HCT116 (cell line): ENCODE measurements around the gene UGT2A3. TPM values are rescaled to one million over a fixed set of nuclear protein-coding genes. Genes with fewer than 3 reads are reported as not detected.

Experiments used
- ATAC-seq: fragments of 200-7000 bp; cut with Tn5 transposase; 2 replicates; pipeline ENCODE4 v1.9.1; 2020; ENCODE audit warnings: mild to moderate bottlenecking, moderate library complexity
- BruUV-seq: library from RNA; stranded (reverse); fragments of 400-500 nt; replicated peaks from 2 replicates; lab custom pipeline; 2021; lab: Mats Ljungman, UMichigan
- CTCF ChIA-PET: fragments of 300-600 bp; sonication (Branson Sonifier 250); formaldehyde crosslinking; loops from one replicate; lab custom pipeline; 2021; ENCODE audit warnings: antibody characterized with exemption; lab: Charles Lee
- POLR2A ChIA-PET: fragments of 300-600, 350-600 bp; sonication (Branson Sonifier 250); formaldehyde crosslinking; loops from one replicate; lab custom pipeline; 2021; ENCODE audit warnings: antibody characterized with exemption; lab: Charles Lee
- RAD21 ChIA-PET, 2 experiments: fragments of 300-600 bp; sonication (Branson Sonifier 250); formaldehyde crosslinking; loops; one replicate each; lab custom pipeline; 2023; ENCODE audit warnings: low total read pairs in 2 of 2; ENCODE audit not compliant: uncharacterized antibody in 2 of 2, unreplicated experiment in 2 of 2, low non-redundant PET in 1 of 2; lab: Charles Lee
- DNase-seq: peaks from one replicate; pipeline ENCODE4 v3.0.0-alpha.2; 2010; ENCODE audit warnings: low read depth, low spot score
- H2AFZ ChIP-seq: fragments of 200-600 bp; shearing (Covaris generic), sonication (generic); 2 replicates; pipeline ENCODE4 v1.6.1; 2017; ENCODE audit warnings: low read depth, mixed run types, mixed read lengths, antibody characterized with exemption, low read length; ENCODE audit not compliant: poor library complexity, severe bottlenecking
- H3K27ac ChIP-seq: 2 replicates; pipeline ENCODE4 v1.5.1; 2012; ENCODE audit warnings: low read depth, low read length
- H3K27me3 ChIP-seq: fragments of 200-600 bp; sonication (generic); 2 replicates; pipeline ENCODE4 v1.6.1; 2016; ENCODE audit warnings: mixed run types, low read length, mixed read lengths; ENCODE audit not compliant: insufficient read depth
- H3K36me3 ChIP-seq, 2 experiments: fragments of 200-500 bp in 1 of 2; fragments of 200-600 bp in 1 of 2; sonication (Bioruptor generic) in 1 of 2; sonication (generic) in 1 of 2; 2 replicates each; pipeline versions ENCODE4 v1.5.1 to v1.6.1; 2014 to 2016; ENCODE audit warnings: low read length in 2 of 2, inconsistent platforms in 1 of 2, mixed read lengths in 1 of 2, mixed run types in 1 of 2; ENCODE audit not compliant: insufficient read depth in 2 of 2, control insufficient read depth in 1 of 2
- H3K4me1 ChIP-seq, 2 experiments: fragments of 200-600 bp in 1 of 2; sonication (generic) in 1 of 2; 2 replicates each; pipeline versions ENCODE4 v1.5.1 to v1.6.1; 2012 to 2017; ENCODE audit warnings: low read length in 2 of 2, inconsistent platforms in 1 of 2, mild to moderate bottlenecking in 1 of 2, mixed read lengths in 1 of 2, mixed run types in 1 of 2, moderate library complexity in 1 of 2; ENCODE audit not compliant: insufficient read depth in 2 of 2, control insufficient read depth in 1 of 2
- H3K4me2 ChIP-seq: fragments of 200-600 bp; sonication (generic); 2 replicates; pipeline ENCODE4 v1.6.1; 2017; ENCODE audit warnings: mixed run types, low read length, mixed read lengths
- H3K4me3 ChIP-seq, 2 experiments: fragments of 200-600 bp in 1 of 2; sonication (generic) in 1 of 2; replicated peaks in 1 of 2; 2 replicates each; pipeline ENCODE4 v1.5.1; 2011 to 2016; ENCODE audit warnings: low read length in 2 of 2, control low read depth in 1 of 2, low read depth in 1 of 2, mild to moderate bottlenecking in 1 of 2, mixed read lengths in 1 of 2, mixed run types in 1 of 2
- H3K79me2 ChIP-seq: fragments of 200-600 bp; sonication (generic); 2 replicates; pipeline ENCODE4 v1.6.1; 2017; ENCODE audit warnings: mild to moderate bottlenecking, mixed run types, low read length, moderate library complexity, mixed read lengths; ENCODE audit not compliant: insufficient read depth
- H3K9ac ChIP-seq: fragments of 200-600 bp; sonication (generic); 2 replicates; pipeline ENCODE4 v1.6.1; 2016; ENCODE audit warnings: low read length, mixed read lengths
- H3K9me2 ChIP-seq: fragments of 200-600 bp; sonication (generic), shearing (Covaris generic); 2 replicates; pipeline ENCODE4 v1.6.1; 2017; ENCODE audit warnings: mixed run types, mild to moderate bottlenecking, moderate library complexity; ENCODE audit not compliant: insufficient read depth
- H3K9me3 ChIP-seq, 2 experiments: fragments of 200-500 bp in 1 of 2; fragments of 200-600 bp in 1 of 2; sonication (Bioruptor generic) in 1 of 2; sonication (generic) in 1 of 2; 2 replicates each; pipeline ENCODE4 v1.6.1; 2014 to 2017; ENCODE audit warnings: low read length in 2 of 2, mixed read lengths in 2 of 2, inconsistent platforms in 1 of 2, low read depth in 1 of 2, mild to moderate bottlenecking in 1 of 2, mixed run types in 1 of 2, moderate library complexity in 1 of 2; ENCODE audit not compliant: control insufficient read depth in 1 of 2, insufficient read depth in 1 of 2
- H4K20me1 ChIP-seq: fragments of 200-600 bp; sonication (generic), shearing (Covaris generic); 2 replicates; pipeline ENCODE4 v1.6.1; 2017; ENCODE audit warnings: mixed run types, mild to moderate bottlenecking, moderate library complexity; ENCODE audit not compliant: insufficient read depth
- ATF3 ChIP-seq: IDR thresholded peaks from 2 replicates; pipeline ENCODE4 v1.6.1; 2012
- CBX3 ChIP-seq: IDR thresholded peaks from 2 replicates; pipeline ENCODE4 v1.6.1; 2012; ENCODE audit warnings: low read depth
- CEBPB ChIP-seq: IDR thresholded peaks from 2 replicates; pipeline ENCODE4 v1.6.1; 2012; ENCODE audit warnings: low read depth
- CTCF ChIP-seq, 3 experiments: fragments of 200-600 bp in 1 of 3; sonication (generic) in 1 of 3; IDR thresholded peaks in 2 of 3; conservative IDR thresholded peaks in 1 of 3; 2 replicates each; pipeline ENCODE4 v1.5.1; 2012 to 2017; ENCODE audit warnings: low read depth in 2 of 3, low read length in 2 of 3, antibody characterized with exemption in 1 of 3, borderline replicate concordance in 1 of 3, control low read depth in 1 of 3, mild to moderate bottlenecking in 1 of 3, mixed read lengths in 1 of 3, mixed run types in 1 of 3, moderate library complexity in 1 of 3; ENCODE audit not compliant: insufficient read depth in 1 of 3
- EGR1 ChIP-seq: IDR thresholded peaks from 2 replicates; pipeline ENCODE4 v1.6.1; 2012; ENCODE audit warnings: low read depth
- ELF1 ChIP-seq: IDR thresholded peaks from 2 replicates; pipeline ENCODE4 v1.6.1; 2012; ENCODE audit warnings: low read depth, borderline replicate concordance
- EZH2 ChIP-seq: fragments of 200-600 bp; sonication (generic); IDR thresholded peaks from 2 replicates; pipeline ENCODE4 v1.6.1; 2017; ENCODE audit warnings: antibody characterized with exemption, mixed run types
- JUND ChIP-seq: IDR thresholded peaks from 2 replicates; pipeline ENCODE4 v1.6.1; 2012
- MAX ChIP-seq: IDR thresholded peaks from 2 replicates; pipeline ENCODE4 v1.6.1; 2012
- POLR2AphosphoS5 ChIP-seq: IDR thresholded peaks from 2 replicates; pipeline ENCODE4 v1.6.1; 2011; ENCODE audit warnings: mild to moderate bottlenecking, low read depth, low read length, moderate library complexity
- RAD21 ChIP-seq: IDR thresholded peaks from 2 replicates; pipeline ENCODE4 v1.6.1; 2012; ENCODE audit warnings: low read depth, mild to moderate bottlenecking
- SIN3A ChIP-seq: IDR thresholded peaks from 2 replicates; pipeline ENCODE4 v1.6.1; 2012; ENCODE audit warnings: low read depth
- SP1 ChIP-seq: IDR thresholded peaks from 2 replicates; pipeline ENCODE4 v1.6.1; 2012; ENCODE audit warnings: low read depth
- YY1 ChIP-seq: IDR thresholded peaks from 2 replicates; pipeline ENCODE4 v1.6.1; 2011; ENCODE audit warnings: low read length, low read depth, moderate library complexity, mild to moderate bottlenecking; ENCODE audit not compliant: insufficient replicate concordance; ENCODE audit errors: extremely low read depth
- ZBTB33 ChIP-seq: IDR thresholded peaks from 2 replicates; pipeline ENCODE4 v1.6.1; 2011; ENCODE audit warnings: mild to moderate bottlenecking, low read length, moderate library complexity; ENCODE audit not compliant: insufficient replicate concordance; ENCODE audit errors: extremely low read depth
- ZNF274 ChIP-seq: fragments of 200-500 bp; sonication (Bioruptor generic); IDR thresholded peaks from 2 replicates; pipeline ENCODE4 v1.6.1; 2014; ENCODE audit warnings: mild to moderate bottlenecking, low read depth, low read length, inconsistent platforms
- intact Hi-C: fragments of 100-400 bp; cut with micrococcal nuclease; formaldehyde crosslinking; loops from 2 replicates; pipeline ENCODE4 v1.10.0; 2022
- total RNA-seq: library from RNA; stranded (reverse); gene quantifications from one replicate; pipeline ENCODE4 v1.2.1, GENCODE V29; 2021; ENCODE audit not compliant: unreplicated experiment

Gene UGT2A3
- total RNA-seq, 1 experiment from 2014 or later = not detected

GRCh38 chr4:68985442-68985841 is 33.8 kb upstream of the UGT2A3 start:
- Histone ChIP-seq H3K27me3 (no peaks in the 10 kb centered on the region), H3K36me3 (no peaks in the 10 kb centered on the region), H3K4me1 (no peaks in the 10 kb centered on the region), H3K9me2 (no peaks in the 10 kb centered on the region), H3K79me2 (no peaks in the 10 kb centered on the region), H2AFZ (no peak overlapping the region), H3K9me3 (no peaks in the 10 kb centered on the region), H3K4me3 (no peak overlapping the region)
- intact Hi-C loops = no loop called here
- RAD21 ChIA-PET = no interaction called here
- no peak for ATAC-seq
- no peak for DNase-seq
- TF ChIP-seq EGR1 (no peak), SIN3A (no peak), ZNF274 (no peak), POLR2AphosphoS5 (no peak), ATF3 (no peak), RAD21 (no peak), YY1 (no peak), CEBPB (no peak), MAX (no peak), CBX3 (no peak)
- TF ChIP-seq, all 23 proteins: peak for 0
- ChIA-PET POLR2A (no interaction called here), CTCF (no interaction called here)
- H3K9ac ChIP-seq = no peak overlapping the region
- no peak overlapping the region for H3K4me2 ChIP-seq
- no TSS peak for BruUV-seq
- H3K27ac ChIP-seq = no peak overlapping the region
- H4K20me1 ChIP-seq = no peaks in the 10 kb centered on the region

GRCh38 chr4:68984947-68985346 is 33.3 kb upstream of the UGT2A3 start:
- ChIA-PET POLR2A (no interaction called here), RAD21 (no interaction called here)
- H3K4me3 ChIP-seq = no peak overlapping the region
- DNase-seq (no peak), ATAC-seq (no peak)
- no peak overlapping the region for H2AFZ ChIP-seq
- TF ChIP-seq EZH2 (no peak), JUND (no peak), YY1 (no peak), ZBTB33 (no peak), MAX (no peak), CBX3 (no peak), SP1 (no peak), ZNF274 (no peak), CTCF (IDR thresholded peaks at IDR 0.05 in 2 of 3, conservative IDR thresholded peaks at IDR 0.05 in 1 of 3; ENCODE audit: borderline replicate concordance in 1 of 3, insufficient read depth in 1 of 3, low read depth in 2 of 3, low read length in 2 of 3) (no peak), RAD21 (no peak), ELF1 (no peak), ATF3 (no peak)
- TF ChIP-seq, all 23 proteins: peak for 0
- BruUV-seq = no TSS peak
- Histone ChIP-seq H3K4me2 (no peak overlapping the region), H3K9ac (no peak overlapping the region), H3K4me1 (no peaks in the 10 kb centered on the region), H3K27me3 (no peaks in the 10 kb centered on the region), H3K36me3 (no peaks in the 10 kb centered on the region), H3K9me2 (no peaks in the 10 kb centered on the region), H3K9me3 (no peaks in the 10 kb centered on the region), H3K79me2 (no peaks in the 10 kb centered on the region), H3K27ac (no peak overlapping the region), H4K20me1 (no peaks in the 10 kb centered on the region)
- intact Hi-C loops = no loop called here
- CTCF ChIA-PET = no interaction called here
